Activated CD4-positive, alpha-beta T cell treated with anti-CD3 and anti-CD28 coated beads for 48 hours (primary cell): ENCODE data around the gene SORCS2.

Experiments
- DNase-seq: peaks from one replicate; pipeline ENCODE4 v3.0.0-alpha.2; 2020

SORCS2 gene

DNA sequence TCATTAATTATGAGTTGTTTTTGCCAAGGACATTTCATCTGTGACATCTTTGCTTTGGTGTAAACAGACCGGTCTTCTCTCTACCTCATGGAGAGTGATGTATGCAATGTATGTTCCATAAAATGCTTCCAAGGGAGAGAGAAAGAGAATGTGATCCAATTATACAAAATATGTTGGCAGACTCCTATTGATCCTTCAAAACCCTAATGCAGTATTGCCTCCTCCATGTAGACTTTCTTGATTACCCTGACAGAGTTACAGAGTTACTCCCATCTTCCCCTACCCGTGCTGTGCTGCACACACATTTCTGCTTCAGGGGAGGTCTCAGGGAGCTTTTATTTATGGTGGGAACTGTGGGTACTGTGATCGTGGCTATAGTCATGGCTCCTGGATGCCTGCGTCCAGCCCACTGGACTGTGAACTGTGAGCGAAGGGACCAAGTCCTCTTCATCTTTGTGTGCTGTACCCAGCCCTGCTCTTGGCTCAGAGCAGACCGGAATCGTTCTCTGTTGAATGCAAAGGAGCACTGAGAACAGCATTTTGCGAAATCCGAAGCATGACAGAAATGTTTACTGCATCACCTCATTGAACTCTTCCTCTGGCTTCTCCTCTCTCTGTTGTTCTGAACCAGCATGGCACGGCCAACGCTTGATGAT, 32.7 kb downstream of the SORCS2 start:
- DNase-seq = no peak

DNA sequence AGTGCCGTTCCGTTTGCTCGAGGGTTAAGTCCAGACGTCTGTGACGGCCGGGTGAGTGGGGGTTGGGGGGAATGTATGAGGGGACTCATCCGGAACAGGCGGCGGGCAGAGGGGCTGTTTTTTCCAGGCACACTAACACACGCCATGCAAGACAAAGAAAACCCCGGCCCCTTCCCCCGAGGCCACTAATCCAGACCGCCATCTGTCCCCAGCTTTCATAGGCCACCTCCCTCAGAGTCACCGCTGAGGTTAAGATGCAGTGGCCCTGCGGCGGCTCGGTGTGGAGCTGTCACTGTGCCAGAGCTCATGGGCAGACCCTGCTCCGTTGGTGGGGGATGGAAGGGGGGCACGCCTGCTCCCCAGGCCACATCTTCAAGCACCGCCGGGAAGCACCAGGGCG, 34.1 kb downstream of the SORCS2 start:
- no peak for DNase-seq

DNA sequence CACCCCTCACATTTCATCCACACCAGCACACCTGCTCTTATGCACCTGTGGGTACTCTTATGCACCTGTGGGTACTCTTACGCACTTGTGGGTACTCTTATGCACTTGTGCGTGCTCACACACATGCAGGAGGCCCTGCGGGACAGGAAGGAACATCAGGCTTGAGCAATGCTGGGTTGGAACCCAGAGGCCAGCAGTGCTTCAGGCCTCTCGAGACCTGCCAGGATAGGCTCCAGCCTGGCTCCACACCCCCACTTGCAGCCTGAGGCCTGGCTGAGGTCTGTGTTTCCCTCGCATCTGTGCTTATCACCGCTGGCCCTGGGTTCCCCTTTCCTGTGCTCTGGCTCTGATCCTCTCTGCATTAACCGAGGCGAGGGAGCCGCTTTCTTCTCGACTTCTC, 34.7 kb downstream of the SORCS2 start:
- no peak for DNase-seq

DNA sequence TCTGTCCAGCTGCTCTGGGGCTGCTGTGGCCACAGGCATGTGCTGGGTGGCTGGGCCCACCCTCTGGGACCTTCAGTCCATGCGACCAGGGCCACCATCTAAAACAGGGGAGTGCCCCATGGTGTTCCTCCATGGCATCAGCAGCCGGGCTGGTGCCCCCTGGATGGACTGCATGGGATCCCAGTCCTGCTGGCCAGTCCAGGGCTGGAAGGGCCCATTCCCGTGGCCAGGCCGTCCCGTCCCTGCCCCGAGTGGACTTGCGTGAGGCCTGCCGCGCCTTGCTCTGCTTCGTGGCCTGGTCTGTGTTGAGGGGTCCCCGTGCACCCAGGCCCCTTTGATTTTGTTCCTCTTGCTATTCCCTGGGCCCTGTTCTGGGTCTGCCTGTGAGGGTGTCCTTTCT, 36.4 kb downstream of the SORCS2 start:
- DNase-seq = no peak

DNA sequence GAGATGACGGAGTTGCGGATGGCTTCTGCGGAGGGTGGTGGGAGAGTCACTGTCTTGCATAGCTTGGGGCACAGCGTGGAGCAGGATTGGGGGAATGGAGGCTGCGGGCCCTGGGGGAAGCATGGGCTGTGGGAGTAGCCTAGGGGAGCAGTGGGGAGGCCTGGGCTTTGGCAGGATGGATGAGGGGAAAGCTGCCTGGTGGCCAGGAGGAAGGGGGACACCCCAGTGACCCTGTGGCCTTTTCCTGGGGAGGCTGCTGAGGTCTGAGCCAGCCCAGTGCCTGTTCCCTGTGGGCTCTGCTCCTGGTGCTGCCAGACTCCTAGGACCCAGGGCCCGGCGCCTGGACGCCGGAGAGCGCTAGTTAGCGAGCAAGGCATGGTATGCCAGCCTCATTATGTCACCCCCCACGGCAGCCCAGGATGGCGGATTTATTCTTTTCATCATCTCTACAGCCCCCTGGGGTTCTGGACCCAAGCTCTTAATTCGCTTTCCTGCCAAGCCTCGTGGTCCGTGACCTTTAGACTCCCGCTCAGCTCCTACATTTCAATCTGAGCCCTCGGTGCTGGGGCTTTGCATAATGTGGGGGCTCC, 39.8 kb downstream of the SORCS2 start:
- DNase-seq = no peak

DNA sequence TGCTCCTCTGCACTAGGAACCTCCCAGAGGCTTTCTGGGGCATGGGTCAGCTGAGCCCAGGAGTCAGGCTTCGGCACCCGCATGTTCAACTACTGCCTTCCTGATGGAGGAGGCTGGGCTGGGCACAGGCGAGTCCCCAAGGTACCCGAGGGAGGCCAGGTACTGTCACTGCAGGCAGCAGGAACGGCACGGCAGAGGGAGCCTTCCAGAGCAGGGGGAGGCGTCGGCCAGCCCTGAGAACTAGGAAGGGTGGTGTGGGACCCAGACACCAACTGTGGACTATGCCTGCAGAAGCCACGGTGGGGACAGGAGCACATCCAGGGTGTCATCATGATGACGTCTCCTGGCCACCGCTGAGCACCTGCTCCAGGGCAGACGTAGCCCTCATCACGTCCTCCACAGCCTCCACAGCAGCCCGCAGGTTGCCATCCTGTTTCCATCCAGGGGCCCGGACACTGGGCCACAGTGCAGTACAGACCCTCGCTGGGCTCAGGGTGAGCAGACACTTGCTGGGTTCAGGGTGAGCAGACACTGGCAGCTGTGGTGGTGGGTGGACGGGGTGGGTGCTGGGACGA, 40.8 kb downstream of the SORCS2 start:
- no peak for DNase-seq

DNA sequence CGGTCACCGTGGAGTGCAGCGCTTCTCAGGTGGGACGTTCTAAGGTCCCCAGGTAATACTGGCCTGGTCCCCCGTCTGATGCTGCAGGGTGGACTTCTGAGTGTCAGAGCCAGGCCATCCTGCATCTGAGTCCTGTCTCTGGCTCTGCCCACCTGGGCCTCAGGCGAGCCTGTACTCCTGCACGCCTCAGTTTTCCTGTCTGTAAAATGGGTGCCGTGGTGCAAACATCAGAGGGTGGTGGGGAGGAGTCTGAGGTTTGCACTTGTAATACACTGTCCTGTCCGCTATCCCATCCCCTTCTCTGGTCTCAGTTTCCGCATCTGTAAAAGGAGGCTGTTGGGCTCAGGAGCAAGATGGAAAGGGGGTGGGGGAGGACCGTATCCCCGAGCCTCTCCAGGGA, 41.3 kb downstream of the SORCS2 start:
- DNase-seq = no peak

DNA sequence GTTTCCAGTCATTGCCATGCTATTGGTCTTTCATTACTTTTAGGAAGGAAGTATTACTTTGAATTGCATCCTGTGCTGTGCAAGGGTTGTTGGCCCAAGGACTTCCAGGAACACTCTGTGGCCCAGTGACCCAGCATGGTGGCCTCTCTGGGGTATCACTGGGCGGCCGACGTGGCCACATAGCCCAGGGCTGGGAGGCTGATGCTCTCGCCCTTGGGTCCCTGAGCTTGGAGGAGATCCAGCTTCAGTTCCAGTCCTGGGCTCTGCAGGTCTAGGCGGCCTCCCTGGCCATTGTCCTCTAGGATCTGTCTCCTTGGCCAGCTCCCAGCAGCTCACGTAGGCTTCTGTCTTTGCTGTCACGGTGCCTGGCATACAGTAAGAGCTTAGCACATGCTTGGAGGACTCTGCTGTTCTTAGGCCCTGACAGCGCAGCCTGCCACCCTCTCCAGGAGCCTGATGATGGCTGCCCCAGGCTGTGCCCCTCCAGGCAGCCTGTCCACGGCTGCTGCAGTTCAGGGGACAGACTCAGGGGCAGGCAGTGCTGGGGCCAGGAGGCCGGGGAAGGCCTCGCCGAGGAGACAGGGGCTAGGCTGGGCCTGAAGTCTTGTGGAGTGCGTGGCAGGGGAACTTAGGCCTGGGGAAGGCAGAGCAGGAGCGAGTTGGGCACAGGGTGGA, 42.2 kb downstream of the SORCS2 start:
- DNase-seq = no peak

DNA sequence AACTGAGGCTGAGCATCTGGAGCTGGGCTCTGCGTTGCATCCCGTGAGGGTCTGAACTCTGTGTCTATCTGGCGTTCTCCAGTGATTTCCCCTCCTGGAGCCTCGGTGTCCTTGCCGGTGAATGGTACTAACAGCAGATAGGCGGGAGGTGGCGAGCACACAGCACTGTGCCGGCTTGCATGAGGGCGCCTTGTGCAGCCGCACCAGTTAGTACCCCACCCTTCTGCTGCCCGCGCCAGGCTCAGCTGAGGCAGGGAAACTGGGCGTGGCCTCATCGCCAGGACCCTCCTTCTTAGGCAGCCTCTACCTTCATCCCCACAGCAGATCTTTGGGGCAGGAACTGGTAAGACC, 42.7 kb downstream of the SORCS2 start:
- DNase-seq = no peak

DNA sequence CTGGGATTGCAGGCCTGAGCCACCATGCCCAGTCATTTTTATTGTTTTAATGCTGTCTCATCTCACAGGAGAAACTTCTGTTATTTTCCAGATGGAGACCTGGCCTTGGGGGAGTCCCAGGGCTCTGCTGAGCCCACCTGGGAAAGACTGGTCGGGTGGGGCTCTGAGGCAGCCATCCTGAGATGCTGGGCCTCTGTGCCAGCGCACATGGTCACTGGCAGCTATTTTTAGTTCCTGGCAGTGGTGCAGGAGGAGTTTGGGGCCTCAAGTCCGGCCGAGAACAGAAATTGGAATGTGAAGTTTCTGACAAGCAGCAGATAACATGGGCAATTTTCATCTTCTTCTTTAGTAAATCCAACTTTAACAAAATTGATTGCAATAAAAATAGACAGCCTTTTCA, 44.5 kb downstream of the SORCS2 start:
- no peak for DNase-seq

DNA sequence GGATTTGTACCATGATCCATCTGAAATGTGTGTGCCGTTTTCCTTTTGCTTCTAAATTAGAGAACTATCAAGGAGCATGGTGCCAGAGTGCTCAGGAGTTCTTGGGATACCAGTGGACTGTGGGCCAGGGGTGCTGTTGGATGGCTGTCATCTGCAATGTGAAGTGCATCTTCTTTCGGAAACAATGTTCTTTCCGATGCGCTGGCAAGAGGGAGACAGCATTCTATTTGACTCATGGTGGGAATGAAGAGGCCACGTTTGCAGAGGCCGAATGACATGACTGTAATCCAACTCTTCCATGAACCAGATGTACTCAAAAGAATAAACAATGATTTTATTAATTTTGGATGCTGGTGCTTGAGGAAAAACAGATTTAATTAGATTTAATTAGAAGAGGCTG, 45.5 kb downstream of the SORCS2 start:
- no peak for DNase-seq

DNA sequence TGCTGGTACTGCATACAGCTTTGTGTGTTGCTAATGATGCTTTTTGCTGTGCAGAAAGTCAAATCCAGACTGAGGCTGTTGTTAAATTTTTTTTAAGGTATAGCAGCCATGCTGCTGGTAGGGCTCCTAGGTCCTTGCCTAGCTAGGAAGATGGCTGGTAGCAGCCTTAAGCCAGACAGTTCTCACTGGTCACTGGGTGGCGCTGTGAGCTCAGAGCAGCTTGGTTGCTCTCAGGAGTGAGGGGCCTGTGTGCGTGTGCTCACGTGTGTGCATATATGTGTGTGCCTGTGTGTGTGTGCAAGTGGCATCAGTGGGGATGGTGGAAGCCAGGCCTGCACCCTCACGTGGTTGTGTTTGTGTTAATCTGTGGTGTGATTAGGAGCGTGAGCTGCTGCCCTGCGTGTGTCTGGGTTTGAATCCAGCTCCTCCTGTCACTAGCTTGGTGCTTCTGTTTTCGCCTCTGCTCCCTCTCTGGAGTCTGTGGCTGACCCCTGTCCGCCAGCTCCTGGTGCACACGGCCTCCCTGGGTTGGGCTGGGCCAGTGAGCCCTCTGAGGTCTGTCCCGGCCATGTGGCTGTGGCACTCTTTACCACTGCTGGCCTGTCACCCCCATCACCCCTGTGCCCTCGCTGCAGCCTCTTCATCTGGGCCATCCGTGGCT, 46.1 kb downstream of the SORCS2 start:
- DNase-seq = peak; percentile 31

DNA sequence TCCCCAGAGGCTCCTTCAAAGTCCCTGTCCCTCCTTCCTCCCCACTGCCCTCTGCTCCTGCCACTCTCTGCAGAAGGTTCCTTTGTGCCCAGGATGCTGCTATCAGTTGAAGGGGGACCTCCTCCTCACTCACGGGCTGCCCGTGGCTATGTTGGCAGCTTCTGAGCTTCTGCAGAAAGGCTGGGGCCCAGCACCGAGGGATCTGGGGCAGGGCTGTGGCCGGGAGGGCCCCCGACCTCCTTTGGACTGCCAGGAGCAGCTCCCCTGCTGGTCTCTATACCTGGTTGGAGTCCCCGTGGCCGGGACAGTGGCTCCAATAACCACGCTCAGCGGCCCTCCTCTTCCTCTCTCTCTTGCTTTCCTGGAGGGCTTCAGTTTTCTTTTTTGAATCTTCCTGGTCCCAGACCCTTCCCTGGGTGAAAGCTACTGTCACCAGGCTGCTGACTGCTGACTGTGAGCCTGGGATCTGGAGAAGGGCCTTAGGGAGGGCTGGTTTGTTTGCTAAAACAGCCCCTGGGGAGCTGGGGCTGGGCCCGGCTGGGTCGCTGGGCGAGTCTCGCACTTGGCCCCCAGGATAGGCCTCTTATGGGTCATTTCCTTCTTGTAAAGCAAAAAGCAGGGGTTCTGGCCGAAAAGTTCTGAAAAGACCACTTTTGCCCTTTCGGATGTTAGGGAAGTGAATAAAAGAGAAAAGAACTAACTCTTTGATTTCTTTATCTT, 46.9 kb downstream of the SORCS2 start:
- no peak for DNase-seq

DNA sequence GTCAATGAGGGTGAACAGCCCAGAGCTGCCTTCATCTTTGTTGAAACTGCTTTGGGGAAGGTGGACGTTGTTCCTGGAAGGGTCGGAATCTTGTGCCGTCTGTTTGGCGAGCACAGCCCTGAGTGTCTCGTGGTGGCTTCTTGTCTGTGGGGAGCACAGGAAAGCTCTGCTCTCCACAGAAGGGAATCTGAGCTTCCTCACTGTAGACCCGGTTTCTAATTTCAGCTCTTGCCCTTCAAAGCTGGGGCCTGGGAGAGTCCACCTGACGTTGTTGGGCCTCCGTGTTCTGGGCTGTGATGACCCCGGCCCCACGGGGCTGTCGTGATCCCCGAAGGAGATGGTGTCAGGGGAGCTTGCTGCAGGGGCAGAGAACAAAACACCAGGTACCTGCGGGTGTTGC, 47.5 kb downstream of the SORCS2 start:
- DNase-seq = no peak

DNA sequence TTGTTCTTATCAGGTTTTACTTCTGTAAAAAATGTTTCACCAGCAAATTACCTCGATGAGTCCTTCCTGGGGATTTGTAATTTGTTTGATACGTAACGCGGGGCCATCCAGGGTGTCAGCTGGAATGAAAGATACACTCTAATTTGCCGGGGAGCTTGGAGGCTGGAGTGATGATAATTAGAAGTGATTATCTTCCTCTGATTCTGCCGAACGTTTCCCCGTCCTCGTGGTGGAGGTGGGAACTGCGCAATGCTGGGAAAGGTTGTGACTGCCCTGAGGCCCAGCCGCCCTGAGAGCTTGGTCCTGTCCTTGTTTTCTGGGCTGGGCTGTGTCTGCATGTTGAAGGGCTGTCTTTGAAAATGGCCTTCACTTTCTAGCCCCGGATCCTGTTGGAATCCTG, 48.0 kb downstream of the SORCS2 start:
- no peak for DNase-seq

DNA sequence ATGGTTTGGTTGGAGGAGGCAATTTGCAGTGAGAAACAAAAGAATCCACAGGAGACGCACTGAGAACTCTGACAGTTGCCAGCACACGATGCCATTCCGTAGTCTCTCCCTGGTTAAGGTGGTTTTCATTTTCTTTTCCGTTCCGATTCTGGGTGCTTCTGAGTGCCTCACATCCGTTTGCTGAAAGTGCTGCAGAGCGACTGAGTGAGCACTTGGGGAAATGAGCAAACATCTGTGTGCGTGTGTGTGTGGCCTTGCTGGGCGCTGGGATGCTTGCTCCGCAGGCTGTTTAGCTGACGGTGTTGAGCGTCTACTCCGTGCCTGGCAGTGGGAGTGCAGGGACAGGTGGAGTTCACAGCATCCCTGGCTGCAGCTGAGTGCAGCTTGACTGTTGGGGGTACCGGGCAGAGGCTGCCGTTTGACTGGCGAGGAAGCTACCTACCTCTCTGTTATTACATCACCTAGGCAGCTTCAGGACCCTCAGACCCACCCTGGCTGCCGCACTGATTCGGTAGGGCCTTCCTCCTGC, 49.3 kb downstream of the SORCS2 start:
- DNase-seq = no peak

DNA sequence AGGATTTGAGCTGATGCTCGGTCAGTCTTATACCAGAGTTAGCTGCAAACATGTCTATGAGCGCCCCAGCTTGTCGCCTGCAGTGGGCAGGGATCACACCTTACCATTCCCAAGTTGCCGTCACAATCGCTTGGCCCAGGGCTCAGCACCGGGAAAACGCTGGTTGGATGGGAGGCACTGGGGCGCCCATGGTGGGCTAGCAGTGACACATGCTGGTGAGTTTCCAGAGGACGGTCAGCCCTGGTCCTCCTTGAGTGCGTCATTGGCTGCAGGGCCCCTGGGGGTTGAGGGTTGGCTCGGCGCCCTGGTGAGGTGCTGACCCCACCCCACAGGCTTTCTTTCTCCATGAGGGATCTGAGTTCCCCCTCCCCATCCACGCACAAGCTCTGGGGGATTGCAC, 50.4 kb downstream of the SORCS2 start:
- DNase-seq = no peak

DNA sequence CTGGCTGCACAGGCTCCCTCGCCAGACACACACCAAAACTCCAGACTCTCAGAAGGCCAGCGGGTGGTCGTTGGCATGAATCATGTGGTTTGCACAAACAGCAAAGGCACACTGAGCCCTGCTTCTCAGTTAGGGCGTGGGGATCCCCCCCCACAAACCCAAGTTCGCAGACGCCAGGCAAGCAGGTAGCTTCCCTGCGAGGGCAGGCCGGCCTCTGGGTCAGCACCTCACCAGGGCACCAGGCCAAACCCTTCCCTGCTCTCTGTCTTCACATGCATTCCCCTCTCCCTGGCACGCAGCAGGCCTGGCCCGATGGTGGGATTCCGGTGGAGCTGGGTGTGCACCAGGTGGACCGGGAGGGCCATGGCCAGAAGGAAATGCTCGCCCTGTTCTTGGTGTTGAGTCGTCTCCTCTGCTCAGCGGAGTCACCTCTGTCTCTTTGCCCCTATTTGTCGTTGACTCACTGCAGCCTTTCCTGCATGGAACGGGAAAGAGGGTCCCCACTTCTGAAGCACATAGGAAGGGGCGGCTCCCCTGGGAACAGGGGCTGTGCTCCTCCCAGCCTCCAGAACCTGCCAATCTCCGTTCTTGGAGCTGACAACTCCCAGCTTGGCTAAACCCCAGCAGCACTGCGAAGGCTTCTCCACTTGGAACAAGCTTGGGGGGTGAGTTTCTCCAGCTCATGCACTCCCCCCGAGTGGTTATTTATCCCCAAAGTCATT, 51.4 kb downstream of the SORCS2 start:
- no peak for DNase-seq

DNA sequence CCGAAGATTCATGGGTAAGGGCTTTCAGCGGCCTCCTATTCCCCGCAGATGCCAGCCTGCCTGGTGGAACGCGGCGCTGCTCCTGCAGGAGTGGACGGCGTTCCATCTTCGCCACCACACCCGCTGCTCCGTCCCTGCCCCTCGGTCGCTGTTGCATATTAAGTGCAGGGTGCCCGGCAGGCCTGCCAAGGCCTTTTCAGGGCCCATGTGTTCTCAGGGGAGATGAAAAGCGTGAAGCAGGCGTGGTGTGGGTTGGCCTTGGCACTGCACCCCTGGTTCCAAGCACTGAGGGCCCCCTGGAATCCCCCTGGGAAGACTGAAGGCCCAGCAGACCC, 52.0 kb downstream of the SORCS2 start:
- DNase-seq = no peak

DNA sequence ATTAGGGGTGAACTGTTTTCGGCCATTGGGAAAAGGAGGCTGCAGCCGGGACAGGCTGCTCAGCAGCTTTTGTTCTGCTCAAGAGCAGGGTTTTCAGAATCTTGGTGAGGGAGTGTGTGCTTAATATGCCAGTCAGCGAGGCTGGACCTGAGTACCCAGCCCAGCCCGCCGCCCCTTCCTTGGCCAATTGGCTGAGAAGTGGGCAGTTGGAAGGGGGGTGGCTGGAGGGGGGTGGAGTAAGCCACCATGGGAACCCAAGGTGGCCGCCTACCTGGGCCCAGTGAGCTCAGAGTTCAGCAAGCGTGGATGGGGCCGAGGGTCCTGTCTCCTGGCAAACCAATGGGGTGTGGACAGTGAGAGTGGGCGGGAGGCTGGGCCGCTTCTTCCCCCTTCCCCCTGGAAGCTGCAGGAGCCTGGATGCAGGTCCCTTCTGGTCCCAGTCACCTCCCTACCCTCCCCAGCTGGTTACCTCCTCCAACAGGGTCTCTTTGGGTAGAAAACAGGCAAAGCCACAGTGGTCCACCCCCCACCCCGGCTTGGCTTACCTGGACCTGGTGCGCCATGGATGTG, 52.5 kb downstream of the SORCS2 start:
- no peak for DNase-seq

DNA sequence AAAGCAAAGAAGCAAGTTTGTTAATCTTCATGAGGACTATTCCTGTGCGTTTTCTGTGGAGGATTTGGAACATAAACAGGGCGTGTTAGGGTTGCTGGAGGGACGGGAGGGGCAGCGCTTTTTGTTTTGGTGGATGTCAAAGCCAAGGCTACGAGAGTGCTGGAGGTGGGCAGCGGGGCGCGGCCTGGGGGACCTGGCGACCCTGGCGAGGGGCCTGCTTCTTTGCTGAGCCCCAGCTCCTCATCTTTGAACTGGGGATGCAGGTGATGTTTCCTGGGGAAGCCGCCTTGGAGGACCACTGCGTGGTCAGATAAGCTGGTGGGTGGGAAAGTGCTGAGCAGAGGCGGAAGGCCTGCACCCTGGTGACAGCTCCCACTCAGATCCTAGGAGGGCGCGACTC, 55.2 kb downstream of the SORCS2 start:
- DNase-seq = no peak

DNA sequence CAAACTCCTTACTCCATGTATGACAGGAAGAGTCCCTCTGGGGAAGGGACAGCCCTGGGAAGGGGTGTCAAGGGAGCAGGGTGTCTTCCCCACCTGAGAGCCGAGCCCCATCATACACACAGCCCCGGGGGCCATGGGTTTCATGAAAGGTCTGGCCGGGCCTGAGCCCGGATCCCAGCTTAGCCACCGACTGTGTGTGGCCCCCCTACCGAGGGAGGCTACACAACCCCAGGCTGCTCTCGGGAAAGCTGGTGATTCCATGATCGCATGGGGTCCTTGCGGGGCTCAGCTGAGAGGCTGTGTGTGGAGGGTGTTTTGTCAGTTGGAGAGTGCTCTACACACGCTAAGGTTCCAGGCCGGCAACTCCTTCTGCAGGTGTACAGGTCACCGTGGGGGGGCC, 55.6 kb downstream of the SORCS2 start:
- DNase-seq = no peak
